T47D (cell line): ENCODE data around the gene DNM3.

ENCODE experiments used
- DNase-seq, 2 experiments: peaks; one replicate each; pipeline versions ENCODE4 v3.0.0 to v3.0.0-alpha.2; 2011 to 2012; ENCODE audit warnings: low read depth in 1 of 2, low spot score in 1 of 2
- JUND ChIP-seq: IDR thresholded peaks from 2 replicates; pipeline ENCODE4 v1.6.1; 2012; ENCODE audit warnings: low read depth
- in situ Hi-C: cut with HindIII; loops from 2 replicates; pipeline ENCODE4 v1.10.0; 2016; ENCODE audit warnings: low sequenced_read_pairs, low pct_unique_long_range_greater_than_20kb

DNM3 gene

DNA sequence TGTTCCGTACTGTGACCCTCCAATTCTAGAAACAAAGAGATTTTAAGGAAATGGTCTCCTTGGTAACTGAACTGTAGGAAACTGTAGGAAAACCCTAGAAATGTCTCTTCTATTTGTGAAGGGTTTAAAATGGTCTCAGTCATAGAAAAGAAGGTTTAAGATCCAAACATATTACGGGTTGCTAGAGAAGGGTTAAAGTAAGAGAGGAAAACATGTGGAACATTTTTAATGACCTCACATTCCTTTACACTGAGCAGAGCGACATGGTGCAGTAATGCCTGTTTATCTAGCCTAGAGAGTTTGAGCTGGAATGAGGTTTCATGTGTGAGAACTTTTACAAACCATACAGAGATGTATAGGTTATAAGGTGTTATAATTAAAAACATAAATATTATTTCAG is 542.2 kb downstream of the DNM3 start:
- in situ Hi-C loops: no loop called here
- no peak for TF ChIP-seq JUND
- DNase-seq: peak; percentile 47 to 51

DNA sequence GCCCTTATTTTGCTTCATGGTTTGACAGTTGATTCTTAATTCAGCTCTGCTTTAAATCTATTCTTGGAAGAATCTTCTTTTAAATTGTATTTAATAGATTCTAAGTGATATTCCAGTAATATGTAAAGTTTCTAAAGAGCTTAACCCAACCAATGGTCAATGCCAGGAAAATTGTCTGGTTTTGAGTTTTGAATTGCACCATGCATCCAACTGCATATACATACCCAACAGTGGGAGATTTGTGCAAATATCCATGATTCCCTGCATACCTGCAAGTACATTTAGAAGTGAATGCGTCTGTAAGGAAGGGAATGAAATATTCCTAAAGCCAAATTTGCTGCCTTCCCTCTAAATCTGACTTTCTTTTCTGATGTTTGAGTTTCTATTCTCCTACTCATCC is 543.4 kb downstream of the DNM3 start:
- TF ChIP-seq JUND: no peak
- DNase-seq: no peak
- in situ Hi-C loops: no loop called here

DNA sequence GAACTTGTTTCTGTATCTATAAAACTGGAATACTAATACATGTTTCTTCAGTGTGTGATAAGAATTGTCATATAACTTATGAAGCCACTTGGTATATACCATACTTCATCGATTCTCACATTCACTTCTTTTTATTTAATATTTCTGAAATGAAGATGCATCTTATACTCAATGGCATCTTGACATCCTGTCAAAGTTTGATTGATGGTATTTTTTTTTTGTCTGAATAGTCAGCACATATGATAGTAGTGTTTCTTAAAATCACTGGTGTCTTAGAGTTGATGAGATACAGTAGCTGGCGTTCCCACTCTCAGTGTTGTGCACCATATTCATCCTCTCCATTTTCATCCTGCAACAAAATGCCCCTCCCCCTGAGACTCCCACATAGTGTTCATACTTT is 544.7 kb downstream of the DNM3 start:
- TF ChIP-seq JUND: no peak
- in situ Hi-C loops: no loop called here
- no peak for DNase-seq

DNA sequence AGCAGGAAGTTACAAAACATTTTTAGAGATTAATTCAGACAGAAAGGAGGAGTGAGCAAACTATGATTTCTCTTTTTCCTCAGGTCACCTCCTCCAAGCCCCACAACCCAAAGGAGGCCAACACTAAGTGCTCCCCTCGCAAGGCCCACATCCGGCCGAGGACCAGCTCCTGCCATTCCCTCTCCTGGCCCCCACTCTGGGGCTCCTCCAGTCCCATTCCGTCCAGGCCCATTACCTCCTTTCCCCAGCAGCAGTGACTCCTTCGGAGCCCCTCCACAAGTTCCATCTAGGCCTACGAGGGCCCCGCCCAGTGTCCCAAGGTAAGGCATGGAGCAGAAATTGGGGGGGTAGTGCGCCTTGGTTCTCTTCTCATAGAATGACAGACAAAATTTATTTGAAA is 547.2 kb downstream of the DNM3 start:
- in situ Hi-C loops: no loop called here
- no peak for TF ChIP-seq JUND
- DNase-seq: no peak

DNA sequence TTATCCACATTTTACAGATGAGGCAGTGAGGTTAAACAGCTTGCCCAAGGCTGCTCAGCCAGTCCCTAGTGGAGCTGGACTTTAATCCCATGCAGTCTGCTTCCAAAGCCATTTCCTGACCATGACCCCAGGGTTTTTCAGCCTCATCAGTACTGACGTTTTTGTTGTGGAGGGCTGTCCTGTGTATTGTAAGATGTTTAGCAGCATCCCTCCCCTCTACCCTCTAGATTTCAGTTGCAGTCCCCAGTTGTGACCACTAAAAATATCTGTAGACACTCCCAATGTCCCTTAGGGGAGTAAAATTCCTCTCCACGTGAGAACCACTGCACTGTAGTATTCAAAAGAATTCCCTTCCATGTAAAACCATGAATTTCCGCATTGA is 549.0 kb downstream of the DNM3 start:
- DNase-seq: no peak
- TF ChIP-seq JUND: no peak
- in situ Hi-C loops: no loop called here

DNA sequence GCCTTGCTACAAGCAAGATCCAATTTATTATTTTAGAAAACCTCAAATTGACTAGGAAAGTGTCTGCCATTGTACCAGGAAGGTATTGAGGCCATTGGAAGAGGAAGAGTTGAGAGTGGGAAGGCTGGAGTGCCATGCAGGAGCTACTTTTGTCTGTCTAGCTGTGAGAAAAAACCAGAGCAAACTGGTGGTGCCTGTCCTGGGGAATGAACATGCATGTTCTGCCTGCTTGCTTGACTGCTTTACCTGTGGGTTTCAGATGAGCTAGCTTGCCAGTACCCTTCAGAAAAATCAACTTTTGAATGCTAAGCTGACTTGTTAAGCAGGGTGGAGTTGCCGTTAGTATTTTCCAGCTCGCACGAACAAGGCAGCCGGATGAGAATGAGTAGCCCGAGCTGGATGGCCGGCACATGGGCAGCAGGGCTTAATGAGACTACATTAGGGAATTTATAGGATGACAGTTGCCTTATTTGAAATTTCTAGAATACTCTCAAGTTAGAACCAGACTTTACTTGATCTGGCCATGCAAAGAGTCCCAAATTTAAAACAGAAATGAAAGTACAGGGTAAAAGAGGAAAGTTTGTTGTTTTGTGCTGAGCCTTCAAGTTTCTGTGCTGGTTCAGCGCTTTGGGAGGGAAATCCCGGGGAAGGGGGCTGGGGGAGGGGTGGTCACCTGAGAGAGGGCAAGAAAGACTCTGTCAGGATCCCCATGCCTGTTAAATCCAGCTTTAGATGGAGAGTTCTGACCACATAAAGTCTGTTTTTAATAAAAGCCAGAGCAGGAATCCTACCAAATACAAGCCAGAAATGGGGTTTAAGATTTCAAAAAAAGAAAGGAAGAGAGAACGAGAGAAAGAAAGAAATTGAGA is 549.6 kb downstream of the DNM3 start:
- no peak for TF ChIP-seq JUND
- in situ Hi-C loops: no loop called here
- DNase-seq: peak in 1 of 2 experiments; percentile 9

DNA sequence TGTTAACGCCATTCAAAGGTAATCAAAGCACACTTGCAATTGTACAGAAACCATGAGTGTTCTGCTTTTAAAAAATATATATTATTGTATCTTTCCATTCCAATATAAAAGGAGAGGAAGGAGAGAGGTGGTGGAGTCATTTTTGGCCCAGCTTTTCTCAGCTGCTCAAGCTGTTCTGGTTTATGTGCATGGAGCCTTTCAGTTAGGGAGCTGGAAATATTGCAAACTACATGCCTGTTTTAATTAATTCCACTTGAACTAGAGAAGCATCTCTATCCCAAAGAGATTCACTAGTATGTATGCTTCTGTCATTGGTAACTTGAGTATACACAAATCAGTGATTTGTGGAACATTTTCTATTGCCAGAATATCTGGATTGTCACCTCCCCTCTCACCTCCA is 550.7 kb downstream of the DNM3 start:
- in situ Hi-C loops: no loop called here
- no peak for DNase-seq
- no peak for TF ChIP-seq JUND

DNA sequence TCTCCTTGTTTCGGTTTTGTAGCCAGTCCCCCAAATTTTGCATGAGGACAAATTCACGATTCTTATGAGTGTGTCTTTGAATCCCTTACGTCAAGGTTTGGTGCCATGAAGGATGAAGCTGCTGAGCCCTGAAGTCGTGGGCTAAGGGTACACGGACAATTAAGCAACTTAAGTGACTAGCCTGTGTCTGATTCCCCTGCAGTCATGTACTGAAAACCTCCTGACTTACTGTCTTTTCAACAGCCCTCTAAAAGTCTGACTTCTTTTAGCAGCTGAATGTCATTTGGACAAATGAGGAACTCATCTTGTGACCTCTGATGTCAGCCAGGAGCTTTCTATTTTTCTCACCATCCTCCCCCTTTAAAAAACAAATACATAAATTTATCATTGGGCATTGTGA is 552.1 kb downstream of the DNM3 start:
- no peak for DNase-seq
- TF ChIP-seq JUND: no peak

DNA sequence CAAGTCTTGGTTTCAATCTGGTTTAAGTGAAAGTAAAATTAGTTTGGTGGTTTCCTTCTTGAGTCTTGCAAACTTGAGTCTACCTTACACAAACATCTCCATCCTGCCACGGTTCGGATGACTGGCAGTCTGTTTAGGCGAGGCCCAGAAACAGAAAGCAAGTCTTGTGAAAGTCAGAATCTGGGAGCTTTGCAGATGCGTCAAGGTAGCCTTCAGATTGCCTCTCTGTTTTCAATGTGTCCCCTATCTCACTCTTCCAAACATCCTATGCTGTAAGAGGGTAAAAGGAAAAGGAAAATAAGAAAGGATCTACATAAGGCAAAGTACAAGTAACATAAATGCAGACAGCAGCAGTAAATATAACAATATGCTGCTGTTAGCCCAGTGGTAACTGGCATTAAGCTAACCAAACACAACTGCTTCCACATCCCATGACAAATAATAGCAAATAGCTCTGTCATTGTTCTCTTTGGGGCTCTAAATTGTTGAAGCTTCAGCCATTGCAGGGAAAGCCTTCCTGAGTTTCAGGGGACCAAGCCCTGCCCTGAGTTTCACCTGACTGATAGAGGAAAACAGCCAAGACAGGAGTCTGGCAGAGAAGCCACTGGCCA is 552.9 kb downstream of the DNM3 start:
- TF ChIP-seq JUND: no peak
- in situ Hi-C loops: no loop called here
- DNase-seq: no peak

More for the DNA sequence above, 552.1 kb downstream of the DNM3 start:
- in situ Hi-C loops: no loop called here

DNA sequence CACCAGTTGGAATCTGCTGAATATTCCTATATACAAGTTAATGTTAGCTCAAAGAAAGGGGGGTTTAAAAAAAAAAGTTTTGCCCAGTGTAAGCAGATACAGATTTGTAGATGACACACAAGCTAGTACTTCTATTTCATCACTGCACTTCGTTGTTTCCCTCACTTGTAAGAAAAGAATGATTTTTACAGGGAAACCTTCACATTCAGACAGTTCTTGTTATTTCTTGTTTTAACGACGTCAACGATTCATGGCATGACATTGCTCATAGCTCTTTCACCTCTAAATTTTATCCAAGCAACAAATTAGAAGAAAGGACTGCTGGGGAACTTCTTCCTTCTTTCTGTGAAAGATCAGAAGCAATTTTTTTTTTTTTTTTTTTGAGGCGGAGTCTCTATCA is 553.5 kb downstream of the DNM3 start:
- in situ Hi-C loops: no loop called here
- TF ChIP-seq JUND: no peak
- DNase-seq: no peak

DNA sequence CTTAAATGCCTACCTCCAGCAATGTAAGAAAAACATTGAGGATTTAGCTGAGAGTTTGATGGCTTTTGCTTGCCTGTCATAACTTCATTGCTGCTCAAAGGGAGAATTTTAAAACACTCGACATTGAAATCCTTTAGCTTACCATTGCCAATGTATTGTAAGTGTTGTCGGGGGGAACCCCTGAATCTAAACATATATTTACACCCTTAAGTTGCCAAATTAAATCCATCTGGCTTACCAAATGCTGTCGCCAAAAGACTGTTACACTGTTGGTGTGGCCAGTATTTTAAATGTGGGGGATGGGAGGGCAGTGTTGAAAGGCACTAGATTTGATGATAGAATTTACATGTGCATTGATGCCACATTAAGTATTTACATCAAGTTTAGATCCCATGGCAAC is 554.3 kb downstream of the DNM3 start:
- TF ChIP-seq JUND: no peak
- DNase-seq: no peak
- in situ Hi-C loops: no loop called here

DNA sequence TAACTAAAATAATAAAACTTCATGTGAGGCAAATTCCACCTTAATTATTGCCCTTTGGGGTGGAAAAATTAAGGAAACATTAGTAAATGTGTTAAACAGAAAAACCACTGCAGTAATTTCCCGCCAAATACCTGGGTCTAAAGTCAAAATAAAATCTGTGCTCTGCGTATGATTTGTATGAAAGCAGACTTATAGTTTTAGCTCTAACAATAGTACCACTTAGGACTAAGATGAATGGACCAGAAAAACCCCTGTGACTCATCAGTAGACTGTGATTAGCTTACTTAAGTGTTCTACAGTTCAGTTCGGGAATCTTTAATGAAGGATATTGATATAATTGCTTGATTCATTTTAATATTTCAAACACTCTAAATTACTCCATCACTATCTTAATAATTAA is 555.9 kb downstream of the DNM3 start:
- DNase-seq: no peak
- in situ Hi-C loops: no loop called here
- TF ChIP-seq JUND: no peak

DNA sequence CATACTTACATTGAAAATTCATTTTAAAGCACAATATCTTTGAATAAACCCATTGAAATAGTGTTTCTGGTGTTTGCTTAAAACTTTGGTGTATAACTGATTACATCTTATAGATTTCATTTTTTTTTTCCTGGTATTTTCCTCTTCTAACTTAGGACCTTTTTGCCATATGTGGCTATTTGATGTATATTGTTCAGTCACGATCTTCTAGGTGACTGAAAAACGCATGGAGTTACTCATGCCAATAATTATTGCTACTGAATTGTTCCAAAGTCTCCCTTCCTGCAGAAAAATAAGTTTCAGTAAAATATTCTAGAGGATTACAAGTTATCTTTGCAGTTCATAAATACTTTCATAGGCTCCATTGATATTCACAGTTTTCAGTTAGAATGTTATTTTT is 556.3 kb downstream of the DNM3 start:
- DNase-seq: no peak
- no peak for TF ChIP-seq JUND
- in situ Hi-C loops: no loop called here
